Mucosa of rectum (tissue), 2 donors: ENCODE data around the gene MATN4.

Experiments used
- H3K27ac ChIP-seq, 2 donors: one replicate each; pipeline ENCODE4 v1.7.0; 2013; ENCODE audit warnings: inconsistent platforms in 2 of 2, low read depth in 2 of 2, low read length in 2 of 2
- H3K27me3 ChIP-seq, 2 donors: one replicate each; pipeline ENCODE4 v1.7.0; 2013; ENCODE audit warnings: low read length in 2 of 2; ENCODE audit not compliant: control insufficient read depth in 2 of 2, insufficient read depth in 2 of 2
- H3K36me3 ChIP-seq, 2 donors: one replicate each; pipeline ENCODE4 v1.7.0; 2013; ENCODE audit warnings: low read length in 2 of 2; ENCODE audit not compliant: control insufficient read depth in 2 of 2, insufficient read depth in 2 of 2
- H3K4me1 ChIP-seq, 2 donors: one replicate each; pipeline ENCODE4 v1.7.0; 2013; ENCODE audit warnings: low read length in 2 of 2, mild to moderate bottlenecking in 1 of 2; ENCODE audit not compliant: control insufficient read depth in 2 of 2, insufficient read depth in 2 of 2
- H3K4me3 ChIP-seq, 2 donors: one replicate each; pipeline ENCODE4 v1.7.0; 2013; ENCODE audit warnings: low read length in 2 of 2
- H3K9ac ChIP-seq, 2 donors: one replicate each; pipeline ENCODE4 v1.7.0; 2013; ENCODE audit warnings: low read length in 2 of 2, low read depth in 1 of 2, mild to moderate bottlenecking in 1 of 2
- H3K9me3 ChIP-seq, 2 donors: one replicate each; pipeline ENCODE4 v1.7.0; 2013; ENCODE audit warnings: low read length in 2 of 2; ENCODE audit not compliant: control insufficient read depth in 2 of 2
- donor health status: healthy.
- donor health status: Normal muscosa, but diverticular disease.

The MATN4 gene

DNA sequence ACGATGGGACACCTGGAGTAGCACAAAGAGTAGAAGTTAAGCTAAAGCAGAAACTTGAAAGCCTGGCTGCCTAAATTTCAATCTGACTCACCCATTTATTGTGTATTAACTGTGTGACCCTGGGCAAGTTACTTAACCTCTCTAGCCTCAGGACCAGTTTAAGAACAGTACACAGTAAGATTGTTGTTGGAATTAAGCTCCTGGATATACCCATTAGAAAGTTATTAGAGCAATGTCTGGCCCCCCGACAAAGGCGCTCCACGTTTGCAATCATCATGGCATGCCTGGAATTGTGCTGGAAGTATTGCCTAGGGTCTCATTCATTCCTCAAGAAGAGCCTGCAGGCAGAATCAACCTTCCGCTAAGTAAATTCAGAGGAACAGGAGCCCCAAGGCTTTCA lies 38.8 kb upstream of the MATN4 start:
- Histone ChIP-seq H3K27ac (peak overlapping the region; percentile 82 to 91), H3K4me1 (peaks cover 46 to 58% of the 10 kb centered on the region in 2 donors), H3K36me3 (no peaks in the 10 kb centered on the region), H3K4me3 (peak overlapping the region; percentile 79 to 94), H3K9ac (peak overlapping the region; percentile 91 to 96), H3K9me3 (no peaks in the 10 kb centered on the region), H3K27me3 (no peaks in the 10 kb centered on the region)

DNA sequence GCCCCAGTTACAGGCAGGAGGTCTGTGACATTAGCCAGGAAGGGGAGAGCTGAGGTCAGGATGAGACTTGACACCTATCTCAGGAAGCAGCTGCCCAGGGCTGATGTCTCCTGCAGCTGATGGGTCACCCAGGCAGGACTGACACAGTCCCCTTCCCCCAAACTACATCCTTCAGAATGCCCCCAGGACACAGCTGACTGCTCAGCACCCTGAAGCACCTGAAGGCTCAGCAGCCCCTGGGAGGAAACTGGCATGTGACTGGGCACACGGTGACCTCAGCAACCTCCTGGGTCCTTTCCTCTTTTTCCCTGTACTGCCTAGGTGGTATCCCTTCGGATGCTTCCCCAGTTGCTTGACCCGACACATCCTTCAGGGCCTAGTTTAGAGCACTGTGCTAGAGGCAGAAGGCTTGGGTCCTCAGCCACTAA lies 38.2 kb upstream of the MATN4 start:
- Histone ChIP-seq H3K9ac (peak overlapping the region; percentile 91 to 96), H3K4me1 (peaks cover 52 to 64% of the 10 kb centered on the region in 2 donors), H3K4me3 (peak overlapping the region; percentile 79 to 94), H3K36me3 (no peaks in the 10 kb centered on the region), H3K27ac (peak overlapping the region; percentile 82 to 91), H3K27me3 (no peaks in the 10 kb centered on the region), H3K9me3 (no peaks in the 10 kb centered on the region)

DNA sequence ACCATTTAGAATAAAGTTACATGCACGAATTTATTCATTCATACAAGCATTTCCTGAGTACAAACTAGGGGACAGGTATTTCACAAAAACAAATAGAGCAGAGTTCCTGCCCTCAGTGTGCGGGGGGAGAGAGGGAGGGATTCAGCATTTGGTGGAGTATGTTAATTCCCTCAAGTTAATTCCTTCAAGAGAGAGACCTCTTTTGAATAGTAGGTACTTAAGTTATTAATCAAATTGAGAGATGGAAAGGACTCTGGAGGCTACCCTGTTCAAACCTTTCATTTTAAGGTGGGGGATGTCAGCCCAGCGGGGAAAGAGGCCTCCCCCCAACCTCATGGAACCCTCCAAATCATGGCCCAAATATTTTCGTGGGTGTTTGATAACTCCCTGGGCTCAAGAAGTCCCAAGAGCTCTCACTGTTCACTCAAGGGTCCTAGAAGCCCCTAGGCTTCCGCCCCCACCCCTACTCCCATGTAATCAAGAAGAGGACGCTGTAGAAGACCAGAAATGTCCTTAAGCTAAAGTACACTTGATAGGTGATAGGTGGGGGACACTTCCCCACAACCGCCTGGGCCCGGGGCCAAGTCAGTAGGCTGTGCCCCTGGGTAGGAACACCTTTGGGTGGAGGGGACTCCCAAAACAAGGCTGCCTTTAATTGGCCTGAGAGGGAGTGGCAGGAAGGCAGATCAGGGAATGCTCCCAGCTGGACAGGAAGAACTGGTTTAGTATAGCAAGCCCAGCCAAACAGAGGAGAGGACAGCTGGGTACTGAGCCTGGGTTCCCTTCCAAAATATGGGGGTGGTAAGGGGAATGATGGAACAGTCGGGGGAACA lies 37.2 kb upstream of the MATN4 start:
- Histone ChIP-seq H3K4me1 (peaks cover 61 to 74% of the 10 kb centered on the region in 2 donors), H3K9ac (peak overlapping the region; percentile 91 to 96), H3K4me3 (peak overlapping the region; percentile 79 to 94)

DNA sequence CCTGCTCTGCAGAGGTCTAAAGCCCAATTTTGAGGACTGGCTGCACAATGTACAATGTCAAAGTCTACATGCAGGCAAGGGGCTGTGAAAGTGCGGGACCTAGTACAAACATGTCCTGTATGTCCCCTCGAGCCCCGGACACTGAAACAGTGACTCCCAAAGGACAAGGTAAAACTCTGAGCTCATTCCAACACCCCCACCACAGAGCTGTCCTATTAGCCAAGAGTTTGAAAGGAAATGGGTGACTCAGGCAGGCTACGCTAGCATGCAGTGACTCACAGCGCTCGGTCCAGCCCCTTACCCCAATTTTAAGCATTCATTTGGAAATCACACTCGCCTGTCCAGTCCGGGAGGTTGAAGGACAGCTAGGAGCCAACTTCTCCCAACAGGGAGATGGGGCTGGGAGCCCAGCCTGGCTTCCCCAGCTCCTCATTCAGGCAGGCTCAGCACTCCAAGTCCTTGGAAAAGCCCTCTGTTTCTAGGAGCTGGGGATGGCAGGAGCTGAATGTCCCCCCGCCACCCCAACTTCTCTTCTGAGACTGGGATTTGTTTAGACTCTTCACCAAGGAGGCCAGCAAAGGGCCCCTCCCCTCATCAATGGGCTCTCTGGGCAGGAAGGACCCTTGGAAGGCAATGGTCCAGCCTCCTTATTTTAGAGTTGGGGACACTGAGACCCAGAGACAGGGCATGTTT lies 36.2 kb upstream of the MATN4 start:
- H3K4me1 ChIP-seq: peaks cover 70 to 84% of the 10 kb centered on the region in 2 donors
- peak overlapping the region; percentile 48 to 96 for H3K9ac ChIP-seq
- peak overlapping the region; percentile 82 to 91 for H3K27ac ChIP-seq
- peaks cover 0 to 6% of the 10 kb centered on the region in 2 donors for H3K36me3 ChIP-seq
- no peaks in the 10 kb centered on the region for H3K27me3 ChIP-seq
- H3K9me3 ChIP-seq: no peaks in the 10 kb centered on the region
- peak overlapping the region; percentile 79 to 94 for H3K4me3 ChIP-seq

More for the DNA sequence above, 37.2 kb upstream of the MATN4 start:
- H3K27ac ChIP-seq: peak overlapping the region; percentile 82 to 91
- H3K36me3 ChIP-seq: peaks cover 0 to 3% of the 10 kb centered on the region in 2 donors
- no peaks in the 10 kb centered on the region for H3K27me3 ChIP-seq
- H3K9me3 ChIP-seq: no peaks in the 10 kb centered on the region

DNA sequence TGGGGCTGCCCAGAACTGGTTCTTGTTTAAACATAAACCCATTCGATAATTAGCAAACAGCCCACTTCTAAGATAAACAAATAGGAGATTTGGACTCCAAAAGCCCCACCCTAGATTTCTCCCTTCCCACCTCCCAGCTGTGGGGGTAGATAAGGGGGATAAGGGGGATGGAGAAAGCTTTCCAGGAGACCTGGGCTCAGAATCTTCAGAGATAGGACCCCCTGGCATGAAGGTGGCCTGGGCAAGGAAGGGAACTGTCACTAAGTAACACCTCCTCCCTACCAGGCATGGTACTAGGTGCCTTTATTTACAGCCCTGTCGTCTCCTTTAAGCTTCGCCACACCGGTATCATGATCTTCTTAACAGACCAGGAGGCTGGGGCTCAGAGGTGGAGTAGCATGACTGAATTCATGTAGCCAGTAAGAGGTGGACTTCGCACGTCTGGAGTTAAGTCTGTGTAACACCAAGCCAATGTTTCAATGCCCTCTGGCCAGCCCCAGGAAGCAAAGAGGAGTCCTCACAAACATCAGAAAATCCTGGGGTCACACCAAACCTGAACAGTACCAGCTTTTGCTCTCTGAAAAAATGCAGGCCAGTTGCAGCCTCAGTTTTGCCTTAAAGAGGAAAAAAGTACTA lies 35.6 kb upstream of the MATN4 start:
- H3K27ac ChIP-seq: peak overlapping the region; percentile 82 to 91
- peak overlapping the region; percentile 53 to 79 for H3K4me3 ChIP-seq
- H3K9ac ChIP-seq: peak overlapping the region; percentile 48 to 96

DNA sequence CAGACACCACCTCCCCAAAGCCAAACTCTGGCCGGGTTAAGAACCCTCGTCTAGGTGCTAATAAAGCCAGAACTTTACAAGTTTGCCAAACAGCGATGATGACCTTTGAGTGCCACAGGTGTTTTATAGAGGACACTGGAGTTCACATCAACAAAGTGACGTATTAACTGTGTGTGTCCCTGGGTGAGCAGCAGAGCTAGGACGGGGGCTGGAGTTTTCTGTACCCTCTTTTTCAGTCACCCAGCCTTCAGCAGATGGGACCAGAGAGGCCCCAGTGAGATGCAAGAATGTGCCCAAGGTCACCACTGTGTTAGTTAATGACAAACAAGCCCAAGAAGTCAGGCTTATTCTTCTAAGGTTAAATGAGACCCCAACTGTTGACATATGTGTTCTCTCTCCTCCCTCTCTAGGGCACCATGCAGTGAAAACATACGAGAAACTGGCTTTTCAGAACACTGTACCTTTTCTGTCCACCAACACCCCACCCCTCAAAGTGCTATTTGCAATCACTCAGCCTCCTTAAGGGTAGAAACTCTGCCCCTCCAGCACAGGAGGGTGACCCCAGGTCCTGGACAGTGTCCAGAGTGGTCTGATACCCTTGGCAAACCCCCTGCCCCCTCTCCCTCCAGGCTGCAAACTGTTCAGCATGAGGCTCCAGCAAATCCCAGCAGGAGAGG lies 34.9 kb upstream of the MATN4 start:
- Histone ChIP-seq H3K36me3 (peaks cover 0 to 6% of the 10 kb centered on the region in 2 donors), H3K27ac (peak overlapping the region; percentile 82 to 91), H3K4me3 (peak overlapping the region; percentile 53 to 79), H3K4me1 (peaks cover 83 to 93% of the 10 kb centered on the region in 2 donors), H3K9me3 (no peaks in the 10 kb centered on the region), H3K9ac (peak overlapping the region; percentile 58 to 96), H3K27me3 (no peaks in the 10 kb centered on the region)

More for the DNA sequence above, 35.6 kb upstream of the MATN4 start:
- H3K27me3 ChIP-seq: no peaks in the 10 kb centered on the region
- H3K9me3 ChIP-seq: no peaks in the 10 kb centered on the region
- H3K36me3 ChIP-seq: peaks cover 0 to 6% of the 10 kb centered on the region in 2 donors
- H3K4me1 ChIP-seq: peaks cover 77 to 89% of the 10 kb centered on the region in 2 donors

DNA sequence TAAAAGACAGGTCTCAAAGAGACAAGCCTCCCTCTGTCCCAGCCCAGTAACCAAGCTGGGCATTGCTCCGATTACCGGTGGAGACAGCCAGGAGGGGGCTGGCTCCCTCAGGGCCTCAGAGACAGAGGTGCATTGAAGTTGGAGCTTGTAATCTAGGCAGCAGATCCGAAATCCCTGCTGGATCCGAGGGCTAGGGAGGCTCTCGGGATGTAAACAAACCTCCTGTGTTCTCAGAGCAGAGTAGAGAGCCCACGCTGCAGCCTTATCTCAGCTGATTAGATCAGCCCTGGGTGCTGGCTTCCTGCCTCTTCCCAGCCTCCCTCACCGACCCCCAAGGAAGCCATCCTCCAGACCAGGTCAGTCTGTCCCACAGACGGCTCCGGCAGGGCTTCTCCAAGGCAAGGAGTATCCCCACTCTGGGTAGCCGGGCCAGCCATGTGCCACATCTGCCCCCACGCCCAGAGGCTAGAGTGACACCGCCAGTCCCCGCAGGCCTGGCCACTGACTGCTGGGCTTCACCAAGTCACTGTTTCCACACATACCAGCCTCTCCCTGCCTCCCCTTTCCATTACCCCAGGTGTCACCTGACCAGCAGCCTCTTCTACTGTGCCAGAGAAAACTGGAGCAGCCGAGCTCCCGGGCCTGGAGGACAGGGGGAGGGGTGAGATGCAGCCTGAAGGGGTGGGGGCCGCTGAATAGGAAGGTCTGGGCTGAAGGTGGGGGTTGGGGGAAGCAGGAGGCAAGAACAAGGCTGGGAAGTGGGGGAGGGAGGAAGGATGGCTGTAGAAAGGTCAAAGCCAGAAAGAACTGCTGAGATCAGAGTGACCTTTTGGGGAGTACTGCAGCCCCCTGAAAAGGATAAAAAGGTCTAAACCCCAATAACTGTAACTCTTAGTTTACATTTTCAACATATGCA lies 34.1 kb upstream of the MATN4 start:
- Histone ChIP-seq H3K4me1 (peaks cover 91 to 98% of the 10 kb centered on the region in 2 donors), H3K27me3 (no peaks in the 10 kb centered on the region), H3K4me3 (peak overlapping the region; percentile 53 to 79), H3K9me3 (no peaks in the 10 kb centered on the region), H3K9ac (peak overlapping the region; percentile 58 to 96), H3K27ac (peak overlapping the region; percentile 82 to 91), H3K36me3 (peaks cover 0 to 6% of the 10 kb centered on the region in 2 donors)

DNA sequence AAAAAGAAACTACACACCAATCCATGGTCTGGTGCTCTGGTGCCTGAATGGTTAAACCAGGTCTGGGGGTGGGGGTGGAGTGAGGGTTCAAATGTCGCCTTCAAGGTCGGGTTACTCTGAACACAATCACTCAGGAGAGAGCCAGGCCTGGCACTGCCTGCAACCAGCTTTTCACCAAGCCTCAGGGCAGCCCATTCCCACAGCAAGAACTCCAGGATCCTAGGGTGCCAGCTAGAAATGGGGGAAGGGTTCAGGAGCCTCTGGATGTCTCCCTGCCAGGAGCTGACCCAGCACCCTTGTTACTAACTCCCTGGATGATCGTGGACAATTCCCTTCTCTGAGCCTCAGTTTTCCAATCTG lies 33.5 kb upstream of the MATN4 start:
- peaks cover 94 to 100% of the 10 kb centered on the region in 2 donors for H3K4me1 ChIP-seq
- peaks cover 0 to 6% of the 10 kb centered on the region in 2 donors for H3K36me3 ChIP-seq
- no peaks in the 10 kb centered on the region for H3K9me3 ChIP-seq
- H3K27ac ChIP-seq: peak overlapping the region; percentile 82 to 91
- H3K4me3 ChIP-seq: peak overlapping the region; percentile 53
- no peaks in the 10 kb centered on the region for H3K27me3 ChIP-seq
- peak overlapping the region; percentile 38 to 96 for H3K9ac ChIP-seq

DNA sequence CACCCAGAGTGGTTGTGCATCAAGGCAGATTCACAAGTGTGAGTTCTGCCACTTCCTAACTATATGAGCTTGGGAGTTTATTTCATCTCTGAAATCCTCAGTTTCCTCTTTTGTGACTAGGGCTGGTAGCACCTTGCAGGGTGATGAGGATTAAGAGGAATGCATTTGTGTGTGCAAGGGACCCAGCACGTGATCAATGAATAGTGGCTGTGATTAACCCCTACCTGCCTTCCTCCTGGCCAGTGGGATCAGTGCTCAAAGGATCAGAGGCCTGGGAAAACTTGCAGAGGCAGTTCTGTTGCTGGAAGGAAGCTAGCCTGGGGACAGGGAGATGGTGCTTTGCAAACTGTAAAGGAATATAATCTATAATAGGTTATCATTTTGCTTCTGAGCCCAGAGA lies 32.9 kb upstream of the MATN4 start:
- H3K9ac ChIP-seq: peak overlapping the region; percentile 8 to 96
- H3K27ac ChIP-seq: peak overlapping the region; percentile 82 to 91
- H3K4me3 ChIP-seq: peak overlapping the region in 1 of 2 donors; percentile 42
- no peaks in the 10 kb centered on the region for H3K27me3 ChIP-seq
- peaks cover 88 to 98% of the 10 kb centered on the region in 2 donors for H3K4me1 ChIP-seq
- no peaks in the 10 kb centered on the region for H3K9me3 ChIP-seq
- peaks cover 0 to 6% of the 10 kb centered on the region in 2 donors for H3K36me3 ChIP-seq
